SU-DHL-6 (cell line): ENCODE measurements around the gene ANXA6.

Experiments used
- EZH2phosphoT487 ChIP-seq: fragments of 200-600 bp; sonication (generic), shearing (Covaris generic); conservative IDR thresholded peaks from 2 replicates; pipeline ENCODE4 v1.6.1; 2018; ENCODE audit warnings: mild to moderate bottlenecking, antibody characterized with exemption, low read length, moderate library complexity, mixed read lengths
- TF ChIP-seq, protein P1 (sequence below): fragments of 200-600 bp; sonication (generic); IDR thresholded peaks from one replicate; pipeline ENCODE4 v1.5.1; 2017; ENCODE audit warnings: antibody characterized with exemption, mild to moderate bottlenecking, low read length, moderate library complexity; ENCODE audit not compliant: insufficient read depth, poor library complexity, severe bottlenecking

DNA sequence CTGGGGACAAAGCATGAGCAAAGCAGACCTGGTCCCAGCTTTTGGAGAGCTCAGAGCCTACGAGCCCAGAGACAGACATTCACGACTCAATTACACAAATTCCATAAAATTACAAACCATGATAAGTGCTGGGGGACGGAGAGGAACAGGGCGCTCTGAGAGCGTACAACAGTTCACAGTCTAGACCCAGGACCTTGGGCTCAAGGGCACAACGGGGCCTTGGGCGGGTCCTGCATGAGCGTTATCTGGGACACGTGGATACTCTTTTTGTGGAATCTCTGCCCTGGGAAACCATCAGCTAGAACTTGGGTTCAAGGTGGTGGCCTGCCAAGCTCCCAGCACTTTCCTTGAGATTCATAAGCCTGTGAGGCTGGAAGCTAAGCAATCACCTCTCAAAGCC is 9.4 kb upstream of the ANXA6 start:
- TF ChIP-seq, protein P1, sequence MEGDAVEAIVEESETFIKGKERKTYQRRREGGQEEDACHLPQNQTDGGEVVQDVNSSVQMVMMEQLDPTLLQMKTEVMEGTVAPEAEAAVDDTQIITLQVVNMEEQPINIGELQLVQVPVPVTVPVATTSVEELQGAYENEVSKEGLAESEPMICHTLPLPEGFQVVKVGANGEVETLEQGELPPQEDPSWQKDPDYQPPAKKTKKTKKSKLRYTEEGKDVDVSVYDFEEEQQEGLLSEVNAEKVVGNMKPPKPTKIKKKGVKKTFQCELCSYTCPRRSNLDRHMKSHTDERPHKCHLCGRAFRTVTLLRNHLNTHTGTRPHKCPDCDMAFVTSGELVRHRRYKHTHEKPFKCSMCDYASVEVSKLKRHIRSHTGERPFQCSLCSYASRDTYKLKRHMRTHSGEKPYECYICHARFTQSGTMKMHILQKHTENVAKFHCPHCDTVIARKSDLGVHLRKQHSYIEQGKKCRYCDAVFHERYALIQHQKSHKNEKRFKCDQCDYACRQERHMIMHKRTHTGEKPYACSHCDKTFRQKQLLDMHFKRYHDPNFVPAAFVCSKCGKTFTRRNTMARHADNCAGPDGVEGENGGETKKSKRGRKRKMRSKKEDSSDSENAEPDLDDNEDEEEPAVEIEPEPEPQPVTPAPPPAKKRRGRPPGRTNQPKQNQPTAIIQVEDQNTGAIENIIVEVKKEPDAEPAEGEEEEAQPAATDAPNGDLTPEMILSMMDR = no peak
- no peak for TF ChIP-seq EZH2phosphoT487
